GM18519 (cell line): ENCODE measurements around the gene SLC2A4.
"Not testable (repeated sequence)": the region's sequence is repeated elsewhere in the genome, so short reads cannot be mapped to it uniquely, and the experiment has no call there.

ENCODE experiments used
- ATAC-seq: cut with Tn5 transposase; IDR thresholded peaks from one replicate; pipeline ENCODE4 v1.9.1; 2021; ENCODE audit warnings: mild to moderate bottlenecking, moderate library complexity; ENCODE audit not compliant: unreplicated experiment, low FRiP score

The SLC2A4 gene

GRCh38 chr17:7337600-7337999 lies 56.1 kb downstream of the SLC2A4 start:
- ATAC-seq = not testable (repeated sequence)
